Retinal pigment epithelial cell (primary cell): Measurements from ENCODE around the gene ISL2.

Experiments
- DNase-seq: peaks from one replicate; pipeline ENCODE4 v3.0.0-alpha.2; 2010; ENCODE audit warnings: low read depth
- H3K4me3 ChIP-seq: 2 replicates; pipeline ENCODE4 v1.5.1; 2011; ENCODE audit warnings: mild to moderate bottlenecking, low read length, control low read depth, moderate library complexity
- TF ChIP-seq, protein P1 (sequence below): conservative IDR thresholded peaks from 2 replicates; pipeline ENCODE4 v1.5.1; 2011; ENCODE audit warnings: low read depth, low read length, control low read depth, inconsistent platforms

The ISL2 gene

GRCh38 chr15:76380249-76380648 is 43.7 kb downstream of the ISL2 start:
- no peak for DNase-seq
- no peak overlapping the region for H3K4me3 ChIP-seq
- TF ChIP-seq, protein P1, sequence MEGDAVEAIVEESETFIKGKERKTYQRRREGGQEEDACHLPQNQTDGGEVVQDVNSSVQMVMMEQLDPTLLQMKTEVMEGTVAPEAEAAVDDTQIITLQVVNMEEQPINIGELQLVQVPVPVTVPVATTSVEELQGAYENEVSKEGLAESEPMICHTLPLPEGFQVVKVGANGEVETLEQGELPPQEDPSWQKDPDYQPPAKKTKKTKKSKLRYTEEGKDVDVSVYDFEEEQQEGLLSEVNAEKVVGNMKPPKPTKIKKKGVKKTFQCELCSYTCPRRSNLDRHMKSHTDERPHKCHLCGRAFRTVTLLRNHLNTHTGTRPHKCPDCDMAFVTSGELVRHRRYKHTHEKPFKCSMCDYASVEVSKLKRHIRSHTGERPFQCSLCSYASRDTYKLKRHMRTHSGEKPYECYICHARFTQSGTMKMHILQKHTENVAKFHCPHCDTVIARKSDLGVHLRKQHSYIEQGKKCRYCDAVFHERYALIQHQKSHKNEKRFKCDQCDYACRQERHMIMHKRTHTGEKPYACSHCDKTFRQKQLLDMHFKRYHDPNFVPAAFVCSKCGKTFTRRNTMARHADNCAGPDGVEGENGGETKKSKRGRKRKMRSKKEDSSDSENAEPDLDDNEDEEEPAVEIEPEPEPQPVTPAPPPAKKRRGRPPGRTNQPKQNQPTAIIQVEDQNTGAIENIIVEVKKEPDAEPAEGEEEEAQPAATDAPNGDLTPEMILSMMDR = no peak

DNA sequence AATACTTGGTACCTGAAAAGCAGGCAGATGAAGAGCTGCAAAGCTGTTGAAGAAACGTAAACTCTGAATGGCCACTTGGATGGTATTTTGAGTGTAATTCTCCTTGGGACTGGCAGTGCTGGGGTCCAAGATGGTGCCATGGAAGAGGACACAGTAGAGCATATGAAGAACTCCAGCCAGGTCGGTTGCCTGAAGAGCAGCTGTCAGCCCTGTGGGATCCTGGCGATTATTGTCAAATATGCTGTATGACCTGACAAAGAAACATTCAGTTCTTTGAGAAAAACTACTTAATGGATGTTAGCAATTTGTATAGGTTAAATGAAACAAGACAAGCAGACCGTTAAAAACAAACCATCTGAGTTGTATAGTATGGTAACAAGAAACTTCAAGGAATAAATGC is 44.8 kb downstream of the ISL2 start:
- no peak for DNase-seq
- no peak overlapping the region for H3K4me3 ChIP-seq
- TF ChIP-seq, protein P1 = no peak

GRCh38 chr15:76382987-76383728 is 46.6 kb downstream of the ISL2 start:
- TF ChIP-seq, protein P1 = no peak
- no peak for DNase-seq
- H3K4me3 ChIP-seq = no peak overlapping the region

GRCh38 chr15:76384409-76384808 is 47.8 kb downstream of the ISL2 start:
- no peak for DNase-seq
- TF ChIP-seq, protein P1 = no peak
- H3K4me3 ChIP-seq = no peak overlapping the region

DNA sequence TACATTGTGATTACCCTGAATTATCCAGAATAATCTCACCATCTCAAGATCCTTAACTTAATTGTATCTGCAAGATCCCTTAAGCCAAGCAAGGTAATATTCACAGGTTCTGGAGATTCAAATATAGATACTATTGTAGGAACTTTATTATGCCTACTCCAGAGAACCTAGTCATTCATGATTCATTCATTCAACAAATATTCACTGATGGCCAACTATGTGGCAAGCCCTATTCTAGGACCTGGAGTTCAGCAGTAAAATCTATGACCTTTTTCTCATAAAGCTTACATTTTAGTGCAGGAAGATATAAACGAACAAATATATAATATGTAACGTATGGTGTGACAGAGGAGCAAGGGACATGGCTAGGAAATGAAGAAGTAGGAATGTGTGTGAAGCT is 49.6 kb downstream of the ISL2 start:
- no peak for DNase-seq

GRCh38 chr15:76386926-76387325 is 50.4 kb downstream of the ISL2 start:
- DNase-seq = no peak
- TF ChIP-seq, protein P1 = no peak
- H3K4me3 ChIP-seq = no peak overlapping the region

More for the DNA sequence above, 49.6 kb downstream of the ISL2 start:
- TF ChIP-seq, protein P1 = no peak
- no peak overlapping the region for H3K4me3 ChIP-seq

DNA sequence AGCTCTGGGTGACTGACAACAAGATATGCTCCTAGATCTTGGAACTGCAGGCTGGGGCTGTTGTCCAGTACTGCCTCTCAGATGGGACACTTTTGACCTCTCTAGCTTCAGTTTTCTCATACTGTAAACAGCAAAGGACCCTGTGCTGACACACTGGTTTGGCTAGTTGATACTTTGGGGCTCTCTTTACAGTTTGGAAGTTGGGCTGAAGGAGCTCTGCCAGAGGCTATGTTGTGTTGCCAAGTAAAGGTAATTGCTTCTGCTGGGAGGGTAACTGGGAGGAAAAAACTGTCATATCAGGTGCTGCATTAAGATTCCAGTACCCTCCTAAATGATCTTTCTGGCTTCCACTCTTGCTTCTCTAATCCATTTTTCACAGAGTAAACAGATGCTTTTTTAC is 54.0 kb downstream of the ISL2 start:
- TF ChIP-seq, protein P1 = no peak
- no peak for DNase-seq

More for the DNA sequence above, 54.0 kb downstream of the ISL2 start:
- no peak overlapping the region for H3K4me3 ChIP-seq
